ENCODE measurements around the gene TMEM219.
"Not testable (repeated sequence)": the region's sequence is repeated elsewhere in the genome, so short reads cannot be mapped to it uniquely, and the experiment has no call there.

The TMEM219 gene

GRCh38 chr16:29996766-29997250, 34.9 kb downstream of the TMEM219 start:
- DNase-seq: no peak

- no peak for DNase-seq
Measured at GRCh38 chr16:29999605-30000004, 37.7 kb downstream of the TMEM219 start.

GRCh38 chr16:30000735-30001631, 39.1 kb downstream of the TMEM219 start:
- DNase-seq: no peak

- DNase-seq: no peak
Measured at GRCh38 chr16:30002614-30003346, 40.9 kb downstream of the TMEM219 start.

GRCh38 chr16:30003670-30004423, 42.0 kb downstream of the TMEM219 start:
- no peak for DNase-seq

GRCh38 chr16:30004424-30004776, 42.5 kb downstream of the TMEM219 start:
- DNase-seq: no peak

- no peak for DNase-seq
Measured at GRCh38 chr16:30004811-30005242, 42.9 kb downstream of the TMEM219 start.

GRCh38 chr16:30005341-30006094, 43.6 kb downstream of the TMEM219 start:
- DNase-seq: peak; percentile 44

GRCh38 chr16:30006095-30006473, 44.2 kb downstream of the TMEM219 start:
- DNase-seq: no peak

GRCh38 chr16:30006659-30007377, 44.9 kb downstream of the TMEM219 start:
- no peak for DNase-seq

- DNase-seq: no peak
Measured at GRCh38 chr16:30007378-30007895, 45.6 kb downstream of the TMEM219 start.

- no peak for DNase-seq
Measured at GRCh38 chr16:30009085-30009862, 47.4 kb downstream of the TMEM219 start.

- no peak for DNase-seq
Measured at GRCh38 chr16:30009990-30010843, 48.3 kb downstream of the TMEM219 start.

- no peak for DNase-seq
Measured at GRCh38 chr16:30010844-30011713, 49.2 kb downstream of the TMEM219 start, which contains the start of gene DOC2A. TSS of gene DOC2A (minus strand) at chr16:30011027. CDS start at chr16:30010222, 805 bp downstream.

GRCh38 chr16:30011714-30012504, 50.0 kb downstream of the TMEM219 start:
- DNase-seq: no peak

GRCh38 chr16:30012598-30012997, 50.7 kb downstream of the TMEM219 start:
- DNase-seq: not testable (repeated sequence)

- DNase-seq: not testable (repeated sequence)
Measured at GRCh38 chr16:30015450-30015849, 53.6 kb downstream of the TMEM219 start.

All from fibroblast of skin of right biceps (primary cell).